Measurements from ENCODE around the gene SEMA3B. TPM values are rescaled to one million over a fixed set of nuclear protein-coding genes. Genes with fewer than 3 reads are reported as not detected.
"Not testable (repeated sequence)": the region's sequence is repeated elsewhere in the genome, so short reads cannot be mapped to it uniquely, and the experiment has no call there.

Gene SEMA3B
- polyA plus RNA-seq, 3 donors: 69.5 to 169 (median 95.4) TPM

- DNase-seq (ENCODE audit: extremely low read depth in 1 of 11, low read depth in 9 of 11, low spot score in 4 of 11): no peak
These were observed 2.9 kb upstream of the SEMA3B start for GRCh38 chr3:50266017-50266416.

GRCh38 chr3:50266836-50267235, 2.1 kb upstream of the SEMA3B start:
- no peak for DNase-seq (ENCODE audit: extremely low read depth in 1 of 11, low read depth in 9 of 11, low spot score in 4 of 11)

GRCh38 chr3:50267280-50267913, 1.6 kb upstream of the SEMA3B start:
- peak in 3 of 11 donors; percentile 65 to 68 (median 67) for DNase-seq (ENCODE audit: extremely low read depth in 1 of 11, low read depth in 9 of 11, low spot score in 4 of 11)

GRCh38 chr3:50268276-50268675, 671 bp upstream of the SEMA3B start:
- DNase-seq (ENCODE audit: extremely low read depth in 1 of 11, low read depth in 9 of 11, low spot score in 4 of 11): no peak

GRCh38 chr3:50269460-50269859, 513 bp downstream of the SEMA3B start:
- no peak for DNase-seq (ENCODE audit: extremely low read depth in 1 of 11, low read depth in 9 of 11, low spot score in 4 of 11)

GRCh38 chr3:50269977-50270413, 1.0 kb downstream of the SEMA3B start:
- DNase-seq (ENCODE audit: extremely low read depth in 1 of 11, low read depth in 9 of 11, low spot score in 4 of 11): no peak

- no peak for DNase-seq (ENCODE audit: extremely low read depth in 1 of 11, low read depth in 9 of 11, low spot score in 4 of 11)
These were observed 1.7 kb downstream of the SEMA3B start for GRCh38 chr3:50270422-50271224.

GRCh38 chr3:50271314-50271936, 2.5 kb downstream of the SEMA3B start:
- DNase-seq (ENCODE audit: extremely low read depth in 1 of 11, low read depth in 9 of 11, low spot score in 4 of 11): no peak

GRCh38 chr3:50272538-50272910, 3.6 kb downstream of the SEMA3B start:
- DNase-seq (ENCODE audit: extremely low read depth in 1 of 11, low read depth in 9 of 11, low spot score in 4 of 11): not testable (repeated sequence)

GRCh38 chr3:50272911-50273688, 4.2 kb downstream of the SEMA3B start:
- DNase-seq (ENCODE audit: extremely low read depth in 1 of 11, low read depth in 9 of 11, low spot score in 4 of 11): peak in 9 of 11 donors; percentile 70 to 83 (median 77)

GRCh38 chr3:50273689-50274065, 4.7 kb downstream of the SEMA3B start:
- DNase-seq (ENCODE audit: extremely low read depth in 1 of 11, low read depth in 9 of 11, low spot score in 4 of 11): no peak

- no peak for DNase-seq (ENCODE audit: extremely low read depth in 1 of 11, low read depth in 9 of 11, low spot score in 4 of 11)
These were observed 5.6 kb downstream of the SEMA3B start for GRCh38 chr3:50274371-50275104.

- DNase-seq (ENCODE audit: extremely low read depth in 1 of 11, low read depth in 9 of 11, low spot score in 4 of 11): no peak
These were observed 6.4 kb downstream of the SEMA3B start for GRCh38 chr3:50275141-50275995.

- no peak for DNase-seq (ENCODE audit: extremely low read depth in 1 of 11, low read depth in 9 of 11, low spot score in 4 of 11)
These were observed 7.2 kb downstream of the SEMA3B start for GRCh38 chr3:50275996-50276761.

- DNase-seq (ENCODE audit: extremely low read depth in 1 of 11, low read depth in 9 of 11, low spot score in 4 of 11): no peak
These were observed 7.8 kb downstream of the SEMA3B start for GRCh38 chr3:50276762-50277101.

- DNase-seq (ENCODE audit: extremely low read depth in 1 of 11, low read depth in 9 of 11, low spot score in 4 of 11): no peak
These were observed 9.4 kb downstream of the SEMA3B start for GRCh38 chr3:50278123-50278879.

- no peak for DNase-seq (ENCODE audit: extremely low read depth in 1 of 11, low read depth in 9 of 11, low spot score in 4 of 11)
These were observed 9.9 kb downstream of the SEMA3B start, which contains the start of gene LSMEM2 for GRCh38 chr3:50278880-50279224. Gene LSMEM2, plus strand, starts transcription at chr3:50279087. Its CDS starts 27 bp downstream, at chr3:50279114.

All from renal cortex interstitium (tissue), 11 donors.